Endothelial cell of umbilical vein (primary cell): Measurements from ENCODE around the gene PXN. TPM values are rescaled to one million over a fixed set of nuclear protein-coding genes. Genes with fewer than 3 reads are reported as not detected.

ENCODE experiments used
- BruUV-seq: library from RNA; stranded (reverse); fragments of 400-500 nt; replicated peaks from 2 replicates; lab custom pipeline; 2021; lab: Mats Ljungman, UMichigan
- CTCF ChIA-PET: fragments of 300-600, 350-600 bp; sonication (Branson Sonifier 250); formaldehyde crosslinking; loops from one replicate; lab custom pipeline; 2021; ENCODE audit warnings: antibody characterized with exemption, inconsistent platforms; lab: Charles Lee
- POLR2A ChIA-PET: fragments of 300-600, 350-600 bp; sonication (Branson Sonifier 250); formaldehyde crosslinking; loops from one replicate; lab custom pipeline; 2021; ENCODE audit warnings: antibody characterized with exemption, inconsistent platforms; lab: Charles Lee
- DNase-seq: peaks from one replicate; pipeline ENCODE4 v3.0.0-alpha.2; 2011; ENCODE audit warnings: low read depth, low spot score
- FAIRE-seq: peaks from 2 replicates; lab custom pipeline; 2011; peaks lifted over from hg19 to GRCh38; lab: Jason Lieb, UNC
- H2AFZ ChIP-seq: 2 replicates; pipeline ENCODE4 v1.6.0; 2012; ENCODE audit warnings: low read depth, low read length, control low read depth, inconsistent platforms
- H3K27ac ChIP-seq: 2 replicates; pipeline ENCODE4 v1.5.1; 2011; ENCODE audit warnings: low read depth, mild to moderate bottlenecking, control low read depth, low read length, moderate library complexity; ENCODE audit not compliant: insufficient read depth
- H3K27me3 ChIP-seq, 2 experiments: 2 replicates each; pipeline versions ENCODE4 v1.6.0 to v1.6.1; 2011; ENCODE audit warnings: low read length in 2 of 2, mixed read lengths in 1 of 2; ENCODE audit not compliant: control insufficient read depth in 2 of 2, insufficient read depth in 2 of 2
- H3K36me3 ChIP-seq, 2 experiments: 2 replicates in 1 of 2; 3 replicates in 1 of 2; pipeline ENCODE4 v1.5.1; 2011; ENCODE audit warnings: low read length in 2 of 2, mild to moderate bottlenecking in 1 of 2, moderate library complexity in 1 of 2; ENCODE audit not compliant: control insufficient read depth in 2 of 2, insufficient read depth in 2 of 2; ENCODE audit errors: extremely low read depth in 1 of 2
- H3K4me1 ChIP-seq: 3 replicates; pipeline ENCODE4 v1.5.1; 2011; ENCODE audit warnings: mild to moderate bottlenecking, low read length; ENCODE audit not compliant: control insufficient read depth, insufficient read depth; ENCODE audit errors: extremely low read depth
- H3K4me2 ChIP-seq: 2 replicates; pipeline ENCODE4 v1.6.1; 2011; ENCODE audit warnings: low read length, control low read depth, mixed read lengths; ENCODE audit not compliant: insufficient read depth
- H3K4me3 ChIP-seq, 3 experiments: fragments of 200-600 bp in 1 of 3; sonication (generic), shearing (Covaris generic) in 1 of 3; replicated peaks in 1 of 3; 2 replicates each; pipeline ENCODE4 v1.5.1; 2011 to 2016; ENCODE audit warnings: control low read depth in 3 of 3, low read length in 3 of 3, mild to moderate bottlenecking in 2 of 3, inconsistent platforms in 1 of 3, low read depth in 1 of 3, moderate library complexity in 1 of 3; ENCODE audit not compliant: insufficient read depth in 1 of 3
- H3K79me2 ChIP-seq: 2 replicates; pipeline ENCODE4 v1.6.0; 2012; ENCODE audit warnings: low read length, inconsistent platforms; ENCODE audit not compliant: control insufficient read depth, insufficient read depth
- H3K9ac ChIP-seq: replicated peaks from 2 replicates; pipeline ENCODE3; 2011; ENCODE audit warnings: low read length, control low read depth; ENCODE audit not compliant: insufficient read depth; ENCODE audit errors: extremely low read depth
- H3K9me1 ChIP-seq: replicated peaks from 3 replicates; pipeline ENCODE4 v1.6.0; 2011; ENCODE audit warnings: mild to moderate bottlenecking, low read length; ENCODE audit not compliant: control insufficient read depth, insufficient read depth; ENCODE audit errors: extremely low read depth
- H3K9me3 ChIP-seq: replicated peaks from 2 replicates; pipeline ENCODE4 v1.5.1; 2012; ENCODE audit warnings: low read length, inconsistent platforms; ENCODE audit not compliant: control insufficient read depth, insufficient read depth
- H4K20me1 ChIP-seq: replicated peaks from 2 replicates; pipeline ENCODE3; 2011; ENCODE audit warnings: mild to moderate bottlenecking, low read length; ENCODE audit not compliant: control insufficient read depth, insufficient read depth; ENCODE audit errors: extremely low read depth
- EZH2 ChIP-seq: IDR thresholded peaks from 2 replicates; pipeline ENCODE4 v1.6.1; 2012; ENCODE audit warnings: borderline replicate concordance, low read depth, mild to moderate bottlenecking, moderate library complexity, low read length, inconsistent platforms; ENCODE audit not compliant: severe bottlenecking
- FOS ChIP-seq: IDR thresholded peaks from 2 replicates; pipeline ENCODE4 v1.6.1; 2011; ENCODE audit warnings: mild to moderate bottlenecking, low read length, moderate library complexity, borderline replicate concordance; ENCODE audit not compliant: insufficient read depth
- GATA2 ChIP-seq: IDR thresholded peaks from 2 replicates; pipeline ENCODE4 v1.7.0; 2011; ENCODE audit warnings: low read depth, mild to moderate bottlenecking, moderate library complexity, mixed read lengths, low read length; ENCODE audit not compliant: insufficient read length, insufficient read depth
- JUN ChIP-seq: IDR thresholded peaks from 2 replicates; pipeline ENCODE4 v1.6.1; 2011; ENCODE audit warnings: borderline replicate concordance, low read depth; ENCODE audit not compliant: insufficient read length, insufficient read depth
- MAX ChIP-seq: IDR thresholded peaks from 2 replicates; pipeline ENCODE4 v1.6.1; 2011; ENCODE audit not compliant: insufficient read depth, insufficient read length
- MYC ChIP-seq: IDR thresholded peaks from one replicate; pipeline ENCODE4 v1.6.1; 2011; ENCODE audit warnings: mild to moderate bottlenecking, low read depth, low read length
- POLR2A ChIP-seq: IDR thresholded peaks from 2 replicates; pipeline ENCODE4 v1.6.1; 2012; ENCODE audit warnings: low read depth, mild to moderate bottlenecking, control low read depth, low read length
- POLR2AphosphoS5 ChIP-seq: IDR thresholded peaks from 2 replicates; pipeline ENCODE4 v1.6.1; 2012; ENCODE audit warnings: low read depth, mild to moderate bottlenecking, control low read depth, low read length, moderate library complexity; ENCODE audit not compliant: insufficient read depth
- dilution Hi-C: fragments of 300-500 bp; cut with MboI; formaldehyde crosslinking; loops from one replicate; pipeline ENCODE4 v1.15.0; 2019; ENCODE audit warnings: low sequenced_read_pairs; ENCODE audit not compliant: extremely low pct_ligation_motif_present
- intact Hi-C: fragments of 100-400 bp; cut with micrococcal nuclease; formaldehyde crosslinking; loops from one replicate; pipeline ENCODE4 v1.10.0; 2022
- polyA plus RNA-seq, 4 experiments: library from polyadenylated mRNA; depleted of rRNA in 3 of 4; stranded (reverse) in 3 of 4; unstranded in 1 of 4; fragments of >200 nt; gene quantifications; 2 replicates each; pipeline versions ENCODE4 v1.2.1 to v1.2.3, GENCODE V29; 2011 to 2012; ENCODE audit warnings: missing spikeins in 1 of 4
- total RNA-seq: library from RNA; stranded (reverse); gene quantifications from 2 replicates; pipeline ENCODE4 v1.2.3, GENCODE V29; 2021
- TF ChIP-seq, protein P1 (sequence below), 2 donors: IDR thresholded peaks; 1 replicate in 1 of 2; 2 replicates in 1 of 2; pipeline ENCODE4 v1.5.1; 2011; ENCODE audit warnings: low read length in 2 of 2, mild to moderate bottlenecking in 2 of 2, moderate library complexity in 2 of 2, control low read depth in 1 of 2, inconsistent platforms in 1 of 2, low read depth in 1 of 2; ENCODE audit not compliant: insufficient read depth in 1 of 2; ENCODE audit errors: extremely low read depth in 1 of 2

PXN gene
- total and polyA plus RNA-seq, 2 donors (not counting 3 experiments of a cell fraction or from before 2014, with no cell fraction given), result 132 to 258 TPM

DNA sequence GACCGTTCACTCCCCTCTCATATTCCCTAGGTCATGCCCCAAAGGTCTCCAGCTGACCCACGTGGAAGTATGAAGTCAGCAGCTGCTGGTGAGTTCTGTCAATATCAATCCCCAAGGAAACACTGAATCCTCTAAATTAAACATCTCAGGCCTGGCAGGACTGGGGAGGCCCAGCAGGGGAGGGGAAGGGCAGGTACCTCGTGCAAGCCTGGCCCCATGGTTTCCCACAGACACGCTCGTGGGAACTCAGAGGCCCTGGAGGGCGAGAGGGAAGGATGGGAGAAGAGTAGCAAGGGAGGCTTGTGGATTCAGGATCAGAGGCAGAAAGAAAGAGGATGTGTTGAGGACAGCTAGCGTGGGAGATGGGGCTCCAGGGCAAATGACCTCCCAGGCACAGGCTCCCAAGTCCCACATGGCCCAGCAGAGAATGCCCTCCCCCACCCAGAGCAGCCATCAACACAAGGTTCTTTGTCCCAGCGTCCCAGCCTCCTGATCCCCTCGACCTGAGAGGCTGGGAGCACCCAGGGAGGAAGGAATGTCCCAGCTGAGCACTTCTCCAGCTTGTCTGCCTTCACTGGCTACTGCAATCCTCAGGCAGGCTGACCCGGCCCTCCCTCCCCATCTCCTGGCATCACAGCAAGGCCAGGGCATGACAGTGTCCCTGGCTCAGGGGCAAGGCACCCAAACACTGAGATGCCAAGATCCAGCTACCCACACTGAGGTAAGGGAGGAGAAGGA lies 44.5 kb downstream of the PXN start:
- H2AFZ ChIP-seq, result no peak overlapping the region
- intact Hi-C loops, result no loop called here
- POLR2A ChIA-PET, result interaction anchor here (7.6 kb wide), 1 partner anchor 20 kb away, joined by 32 read pairs; the partner anchor contains the start of gene RPLP0

DNA sequence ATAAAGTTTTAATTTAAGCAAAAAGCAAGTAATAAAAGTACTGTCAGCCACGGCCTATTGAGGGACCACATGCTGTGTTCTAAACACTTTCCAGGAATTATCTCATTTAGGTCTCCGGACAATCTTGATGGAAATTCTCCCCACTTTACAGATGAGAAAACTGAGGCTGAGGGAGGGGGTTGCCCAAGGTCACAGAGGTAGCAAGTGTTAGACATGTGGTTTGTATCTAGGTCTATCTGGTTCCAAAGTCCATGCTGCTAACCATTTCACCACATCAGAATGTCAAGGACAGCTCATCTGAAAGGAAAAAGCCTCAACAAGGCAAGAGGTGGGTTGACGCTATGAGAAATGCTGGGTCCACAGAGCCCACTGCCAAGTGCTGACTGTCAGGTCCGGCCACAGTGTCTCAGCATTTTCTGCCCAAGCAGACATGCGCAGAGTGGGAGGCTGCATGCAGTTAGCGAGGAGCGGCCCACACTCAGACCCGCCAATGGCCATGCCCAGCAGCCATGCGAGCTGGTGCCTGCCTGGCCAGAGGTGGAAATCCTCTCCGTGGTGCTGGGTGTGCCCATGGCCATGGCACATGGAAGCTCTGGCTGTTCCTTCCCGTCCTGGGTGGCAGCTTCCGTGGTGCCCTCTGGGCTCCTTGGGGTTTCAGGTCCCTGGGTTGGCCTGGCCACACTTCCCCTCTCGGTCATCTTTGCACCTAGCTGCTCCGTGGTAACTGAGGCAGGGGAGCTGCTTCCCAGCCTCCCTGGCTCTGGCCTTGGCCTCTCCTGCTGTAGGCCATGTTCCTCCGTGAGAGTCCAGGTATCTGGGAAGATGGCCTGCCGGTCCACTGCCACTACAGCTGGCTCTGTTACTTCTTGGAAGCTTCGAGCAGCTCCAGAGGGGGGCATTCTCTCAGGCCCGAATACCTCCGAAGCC lies 46.6 kb downstream of the PXN start:
- FAIRE-seq (no peak), DNase-seq (no peak)
- Histone ChIP-seq H3K4me3 (no peak overlapping the region), H3K36me3 (peaks cover 32 to 76% of the 10 kb centered on the region in 2 experiments), H3K27ac (no peak overlapping the region), H3K9me3 (no peaks in the 10 kb centered on the region), H3K9ac (no peak overlapping the region), H2AFZ (no peak overlapping the region), H3K4me1 (no peaks in the 10 kb centered on the region), H3K79me2 (peaks cover 33% of the 10 kb centered on the region), H3K27me3 (no peaks in the 10 kb centered on the region), H3K4me2 (no peak overlapping the region), H4K20me1 (no peaks in the 10 kb centered on the region), H3K9me1 (no peaks in the 10 kb centered on the region)
- CTCF ChIA-PET, result interaction anchor here (0.9 to 4.3 kb wide), 6 partner anchors 9 to 71 kb away, joined by 3 to 27 read pairs (median 7); partner anchors contain the start of genes PXN and RPLP0
- TF ChIP-seq, protein P1, sequence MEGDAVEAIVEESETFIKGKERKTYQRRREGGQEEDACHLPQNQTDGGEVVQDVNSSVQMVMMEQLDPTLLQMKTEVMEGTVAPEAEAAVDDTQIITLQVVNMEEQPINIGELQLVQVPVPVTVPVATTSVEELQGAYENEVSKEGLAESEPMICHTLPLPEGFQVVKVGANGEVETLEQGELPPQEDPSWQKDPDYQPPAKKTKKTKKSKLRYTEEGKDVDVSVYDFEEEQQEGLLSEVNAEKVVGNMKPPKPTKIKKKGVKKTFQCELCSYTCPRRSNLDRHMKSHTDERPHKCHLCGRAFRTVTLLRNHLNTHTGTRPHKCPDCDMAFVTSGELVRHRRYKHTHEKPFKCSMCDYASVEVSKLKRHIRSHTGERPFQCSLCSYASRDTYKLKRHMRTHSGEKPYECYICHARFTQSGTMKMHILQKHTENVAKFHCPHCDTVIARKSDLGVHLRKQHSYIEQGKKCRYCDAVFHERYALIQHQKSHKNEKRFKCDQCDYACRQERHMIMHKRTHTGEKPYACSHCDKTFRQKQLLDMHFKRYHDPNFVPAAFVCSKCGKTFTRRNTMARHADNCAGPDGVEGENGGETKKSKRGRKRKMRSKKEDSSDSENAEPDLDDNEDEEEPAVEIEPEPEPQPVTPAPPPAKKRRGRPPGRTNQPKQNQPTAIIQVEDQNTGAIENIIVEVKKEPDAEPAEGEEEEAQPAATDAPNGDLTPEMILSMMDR (IDR thresholded peaks at IDR 0.05; ENCODE audit: extremely low read depth in 1 of 2, insufficient read depth in 1 of 2, low read depth in 1 of 2, low read length in 2 of 2), result no peak
- TF ChIP-seq GATA2 (no peak), FOS (no peak), MAX (no peak), POLR2A (no peak), JUN (no peak), MYC (no peak), EZH2 (no peak), POLR2AphosphoS5 (no peak)
- intact Hi-C loops (no loop called here), dilution Hi-C loops (no loop called here)
- no TSS peak for BruUV-seq
- POLR2A ChIA-PET, result interaction anchor here (2.7 kb wide), 1 partner anchor 18 kb away, joined by 24 read pairs; the partner anchor contains the start of gene RPLP0

More for the DNA sequence above, 44.5 kb downstream of the PXN start:
- H3K36me3 ChIP-seq, result peaks cover 20 to 68% of the 10 kb centered on the region in 2 experiments
- no peak overlapping the region for H3K4me3 ChIP-seq
- no peaks in the 10 kb centered on the region for H3K9me3 ChIP-seq
- no peaks in the 10 kb centered on the region for H3K9me1 ChIP-seq
- FAIRE-seq (no peak), DNase-seq (no peak)
- no TSS peak for BruUV-seq
- H3K9ac ChIP-seq, result no peak overlapping the region
- H3K79me2 ChIP-seq, result peaks cover 54% of the 10 kb centered on the region
- no peaks in the 10 kb centered on the region for H3K27me3 ChIP-seq
- no peaks in the 10 kb centered on the region for H4K20me1 ChIP-seq
- dilution Hi-C loops, result no loop called here
- no peak for TF ChIP-seq EZH2
- peaks cover 11% of the 10 kb centered on the region for H3K4me1 ChIP-seq
- CTCF ChIA-PET, result interaction anchor here (1.3 to 2.4 kb wide), 4 partner anchors 9 to 44 kb away, joined by 3 to 10 read pairs (median 6); partner anchors contain the start of genes PXN and RPLP0
- H3K4me2 ChIP-seq, result no peak overlapping the region
- H3K27ac ChIP-seq, result no peak overlapping the region
